Stimulated activated effector memory CD8-positive, alpha-beta T cell treated with anti-CD3 and anti-CD28 coated beads, Interleukin-12 subunit alpha, Interleukin-12 subunit beta, amount 100 ng/mL, for 72 hours (primary cell): ENCODE measurements around the gene LENG1.
A peak's percentile ranks its signal among the peaks of the same experiment; 100 is the strongest.

Experiments
- ATAC-seq: fragments of 150-1000 bp; cut with Tn5 transposase; 2 replicates; pipeline ENCODE4 v1.10.0; 2021
- DNase-seq, 2 donors: peaks; one replicate each; pipeline ENCODE4 v3.0.0; 2021 to 2022; ENCODE audit warnings: low spot score in 2 of 2
- H3K27ac Mint-ChIP-seq: one replicate; pipeline ENCODE4 v1.8.0; 2022; ENCODE audit warnings: mild to moderate bottlenecking, mixed read lengths
- H3K36me3 Mint-ChIP-seq: one replicate; pipeline ENCODE4 v1.8.0; 2022; ENCODE audit warnings: mild to moderate bottlenecking, mixed read lengths
- H3K4me1 Mint-ChIP-seq: one replicate; pipeline ENCODE4 v1.8.0; 2022; ENCODE audit warnings: mixed read lengths
- H3K4me3 Mint-ChIP-seq: one replicate; pipeline ENCODE4 v1.8.0; 2022; ENCODE audit warnings: mild to moderate bottlenecking, mixed read lengths
- H3K9me3 Mint-ChIP-seq: one replicate; pipeline ENCODE4 v1.8.0; 2022; ENCODE audit warnings: mixed read lengths

The LENG1 gene

GRCh38 chr19:54160854-54161253 is 1.3 kb upstream of the LENG1 start:
- DNase-seq (no peak), ATAC-seq (no peak)
- Mint-ChIP-seq H3K27ac (peak overlapping the region; percentile 93), H3K36me3 (peaks cover 45% of the 10 kb centered on the region), H3K4me3 (peak overlapping the region; percentile 91), H3K9me3 (no peaks in the 10 kb centered on the region), H3K4me1 (peaks cover 69% of the 10 kb centered on the region)

- H3K9me3 Mint-ChIP-seq, result no peaks in the 10 kb centered on the region
Measured at GRCh38 chr19:54160182-54160811, 776 bp upstream of the LENG1 start.

GRCh38 chr19:54158812-54159351 is 639 bp downstream of the LENG1 start:
- Mint-ChIP-seq H3K27ac (peak overlapping the region; percentile 93), H3K4me1 (peaks cover 68% of the 10 kb centered on the region), H3K36me3 (peaks cover 64% of the 10 kb centered on the region), H3K4me3 (peak overlapping the region; percentile 91), H3K9me3 (no peaks in the 10 kb centered on the region)
- peak in 1 of 2 donors; percentile 68 for DNase-seq
- no peak for ATAC-seq

More at GRCh38 chr19:54160182-54160811, 776 bp upstream of the LENG1 start:
- Mint-ChIP-seq H3K4me1 (peaks cover 69% of the 10 kb centered on the region), H3K4me3 (peak overlapping the region; percentile 91), H3K27ac (peak overlapping the region; percentile 93), H3K36me3 (peaks cover 50% of the 10 kb centered on the region)
- ATAC-seq (no peak), DNase-seq (no peak)

GRCh38 chr19:54156953-54157352 is 2.6 kb downstream of the LENG1 start:
- peak overlapping the region; percentile 14 for H3K4me3 Mint-ChIP-seq
- H3K27ac Mint-ChIP-seq, result peak overlapping the region; percentile 67
- peaks cover 65% of the 10 kb centered on the region for H3K4me1 Mint-ChIP-seq

GRCh38 chr19:54156490-54156889 is 3.0 kb downstream of the LENG1 start:
- Mint-ChIP-seq H3K36me3 (peaks cover 88% of the 10 kb centered on the region), H3K27ac (peak overlapping the region; percentile 67), H3K9me3 (no peaks in the 10 kb centered on the region), H3K4me1 (peaks cover 62% of the 10 kb centered on the region), H3K4me3 (peak overlapping the region; percentile 14)
- DNase-seq (no peak), ATAC-seq (no peak)

More at GRCh38 chr19:54156953-54157352, 2.6 kb downstream of the LENG1 start:
- DNase-seq (no peak), ATAC-seq (no peak)
- H3K36me3 Mint-ChIP-seq, result peaks cover 84% of the 10 kb centered on the region
- H3K9me3 Mint-ChIP-seq, result no peaks in the 10 kb centered on the region

- ATAC-seq (no peak), DNase-seq (no peak)
- Mint-ChIP-seq H3K4me3 (no peak overlapping the region), H3K36me3 (peaks cover 96% of the 10 kb centered on the region), H3K27ac (peak overlapping the region; percentile 56), H3K4me1 (peaks cover 56% of the 10 kb centered on the region), H3K9me3 (no peaks in the 10 kb centered on the region)
Measured at GRCh38 chr19:54155694-54156093, 3.8 kb downstream of the LENG1 start.

- peaks cover 100% of the 10 kb centered on the region for H3K36me3 Mint-ChIP-seq
- DNase-seq (no peak), ATAC-seq (no peak)
- no peak overlapping the region for H3K4me3 Mint-ChIP-seq
- H3K9me3 Mint-ChIP-seq, result no peaks in the 10 kb centered on the region
- peaks cover 51% of the 10 kb centered on the region for H3K4me1 Mint-ChIP-seq
- peak overlapping the region; percentile 58 for H3K27ac Mint-ChIP-seq
Measured at GRCh38 chr19:54154603-54155345, 4.7 kb downstream of the LENG1 start.

GRCh38 chr19:54153731-54154326 is 5.7 kb downstream of the LENG1 start:
- H3K4me3 Mint-ChIP-seq, result no peak overlapping the region
- peaks cover 46% of the 10 kb centered on the region for H3K4me1 Mint-ChIP-seq
- DNase-seq (no peak), ATAC-seq (no peak)
- no peak overlapping the region for H3K27ac Mint-ChIP-seq
- H3K9me3 Mint-ChIP-seq, result no peaks in the 10 kb centered on the region
- peaks cover 100% of the 10 kb centered on the region for H3K36me3 Mint-ChIP-seq

- Mint-ChIP-seq H3K36me3 (peaks cover 97% of the 10 kb centered on the region), H3K4me3 (no peak overlapping the region), H3K9me3 (no peaks in the 10 kb centered on the region), H3K4me1 (peaks cover 38% of the 10 kb centered on the region), H3K27ac (no peak overlapping the region)
- DNase-seq (no peak), ATAC-seq (no peak)
Measured at GRCh38 chr19:54152878-54153524, 6.5 kb downstream of the LENG1 start.

- no peak overlapping the region for H3K27ac Mint-ChIP-seq
- H3K4me1 Mint-ChIP-seq, result peaks cover 36% of the 10 kb centered on the region
- DNase-seq (no peak), ATAC-seq (no peak)
- H3K9me3 Mint-ChIP-seq, result no peaks in the 10 kb centered on the region
- H3K36me3 Mint-ChIP-seq, result peaks cover 97% of the 10 kb centered on the region
- H3K4me3 Mint-ChIP-seq, result no peak overlapping the region
Measured at GRCh38 chr19:54152267-54152666, 7.3 kb downstream of the LENG1 start.

GRCh38 chr19:54151362-54152035 is 8.0 kb downstream of the LENG1 start:
- Mint-ChIP-seq H3K36me3 (peaks cover 97% of the 10 kb centered on the region), H3K4me3 (no peak overlapping the region)

GRCh38 chr19:54149021-54149812 is 10.3 kb downstream of the LENG1 start:
- Mint-ChIP-seq H3K4me1 (peaks cover 29% of the 10 kb centered on the region), H3K27ac (peak overlapping the region; percentile 89), H3K9me3 (no peaks in the 10 kb centered on the region), H3K36me3 (peaks cover 97% of the 10 kb centered on the region), H3K4me3 (no peak overlapping the region)
- ATAC-seq (no peak), DNase-seq (no peak)

More at GRCh38 chr19:54151362-54152035, 8.0 kb downstream of the LENG1 start:
- DNase-seq (no peak), ATAC-seq (no peak)
- H3K9me3 Mint-ChIP-seq, result no peaks in the 10 kb centered on the region
- H3K27ac Mint-ChIP-seq, result no peak overlapping the region
- peaks cover 30% of the 10 kb centered on the region for H3K4me1 Mint-ChIP-seq

- no peak for DNase-seq
- no peak for ATAC-seq
- peaks cover 97% of the 10 kb centered on the region for H3K36me3 Mint-ChIP-seq
- H3K4me3 Mint-ChIP-seq, result no peak overlapping the region
- H3K9me3 Mint-ChIP-seq, result no peaks in the 10 kb centered on the region
- no peak overlapping the region for H3K27ac Mint-ChIP-seq
- peaks cover 29% of the 10 kb centered on the region for H3K4me1 Mint-ChIP-seq
Measured at GRCh38 chr19:54148158-54148557, 11.4 kb downstream of the LENG1 start.

GRCh38 chr19:54147676-54148075 is 11.8 kb downstream of the LENG1 start:
- Mint-ChIP-seq H3K4me1 (peaks cover 27% of the 10 kb centered on the region), H3K4me3 (no peak overlapping the region), H3K36me3 (peaks cover 97% of the 10 kb centered on the region), H3K9me3 (no peaks in the 10 kb centered on the region), H3K27ac (no peak overlapping the region)
- DNase-seq (no peak), ATAC-seq (no peak)
